CD4-positive, alpha-beta T cell treated with Interleukin-4 for 4 hours (primary cell): ENCODE measurements around the gene RNF208.
A peak's percentile ranks its signal among the peaks of the same experiment; 100 is the strongest.

Experiments
- DNase-seq: peaks from one replicate; pipeline ENCODE4 v3.0.0-alpha.2; 2020

RNF208 gene

GRCh38 chr9:137226338-137227053 is 4.5 kb upstream of the RNF208 start:
- DNase-seq = no peak

GRCh38 chr9:137225699-137226331 is 3.8 kb upstream of the RNF208 start:
- DNase-seq = no peak

GRCh38 chr9:137224830-137225694 is 3.0 kb upstream of the RNF208 start, which contains the start of gene CYSRT1:
Gene CYSRT1, plus strand, starts transcription at chr9:137225174. Its CDS starts 448 bp downstream, at chr9:137225622.
- DNase-seq = no peak

- peak; percentile 99 for DNase-seq
These were observed 1.3 kb upstream of the RNF208 start for GRCh38 chr9:137223078-137223970.

GRCh38 chr9:137221506-137222111 is 431 bp downstream of the RNF208 start:
- DNase-seq = no peak

- DNase-seq = no peak
These were observed 940 bp downstream of the RNF208 start for GRCh38 chr9:137221095-137221505.

- no peak for DNase-seq
These were observed 1.5 kb downstream of the RNF208 start for GRCh38 chr9:137220317-137221094.

GRCh38 chr9:137219757-137220316 is 2.2 kb downstream of the RNF208 start:
- DNase-seq = no peak

GRCh38 chr9:137218754-137219271 is 3.2 kb downstream of the RNF208 start:
- DNase-seq = no peak

GRCh38 chr9:137218212-137218753 is 3.8 kb downstream of the RNF208 start:
- no peak for DNase-seq

- DNase-seq = no peak
These were observed 4.5 kb downstream of the RNF208 start for GRCh38 chr9:137217276-137218211.

GRCh38 chr9:137216188-137216965 is 5.7 kb downstream of the RNF208 start:
- no peak for DNase-seq

GRCh38 chr9:137215196-137215986 is 6.6 kb downstream of the RNF208 start:
- no peak for DNase-seq

GRCh38 chr9:137214620-137215019 is 7.4 kb downstream of the RNF208 start:
- no peak for DNase-seq

GRCh38 chr9:137213160-137214060 is 8.6 kb downstream of the RNF208 start:
- DNase-seq = no peak

GRCh38 chr9:137212520-137212919 is 9.5 kb downstream of the RNF208 start:
- no peak for DNase-seq
